ENCODE measurements around the gene PNKP.

PNKP gene

DNA sequence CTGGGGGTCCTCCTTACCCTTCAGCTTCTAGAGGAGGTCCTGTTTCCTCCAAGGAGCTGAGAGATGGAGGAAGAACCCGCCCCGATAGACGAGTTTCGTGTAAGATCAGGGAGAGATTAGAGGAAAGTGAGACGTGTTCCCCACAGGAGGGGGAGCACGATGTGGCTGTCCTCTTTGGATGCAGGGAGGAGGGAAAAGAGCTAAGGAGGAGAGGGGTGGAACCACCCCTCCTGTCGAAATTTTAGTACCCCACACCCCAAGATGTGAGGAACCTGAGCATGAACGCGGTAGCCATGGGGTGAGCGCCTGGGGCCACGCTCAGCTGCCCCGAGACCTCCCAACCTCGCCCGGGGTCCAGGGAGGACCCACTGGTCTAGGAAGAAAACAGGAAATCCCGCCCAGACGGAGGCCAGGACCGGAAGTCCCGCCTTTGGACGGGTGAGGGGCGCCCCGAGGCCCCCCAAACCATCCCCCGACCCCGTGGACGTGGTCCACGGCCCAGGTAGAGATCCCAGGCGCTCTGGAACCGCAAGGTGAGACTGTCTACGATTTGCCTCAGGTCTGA lies 8.6 kb upstream of the PNKP start (continued):
- no peak for TF ChIP-seq BCL11B (tag by site-specific recombination; IDR thresholded peaks at IDR 0.05; ENCODE audit: low read depth)
- no peak for TF ChIP-seq ZSCAN16 (tag by site-specific recombination; IDR thresholded peaks at IDR 0.05)
- TF ChIP-seq ZNF157 (tag by site-specific recombination; IDR thresholded peaks at IDR 0.05) = no peak
- no peak for TF ChIP-seq ZNF473 (tag by site-specific recombination; IDR thresholded peaks at IDR 0.05)

DNA sequence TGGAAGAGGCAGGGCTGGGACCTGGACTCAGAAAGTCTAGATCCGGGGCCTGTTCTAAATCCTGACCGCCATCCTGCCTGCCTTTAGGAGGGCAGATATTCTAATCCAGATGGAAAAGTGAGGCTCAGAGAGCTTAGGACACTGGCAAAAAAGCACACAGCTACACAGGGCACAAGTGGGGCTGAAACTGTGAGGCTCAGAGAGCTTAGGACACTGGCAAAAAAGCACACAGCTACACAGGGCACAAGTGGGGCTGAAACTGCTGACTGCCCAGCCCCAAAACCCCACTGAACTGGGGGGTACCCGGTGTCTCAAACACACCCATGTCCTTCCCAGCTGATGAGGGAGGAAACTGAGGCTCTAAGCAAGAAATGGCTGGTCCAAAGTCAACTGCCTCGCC lies 7.8 kb upstream of the PNKP start:
- ChIA-PET POLR2A (interaction anchor here (1.2 to 4.8 kb wide), 5 partner anchors 10 to 54 kb away, joined by 3 to 41 read pairs (median 10); partner anchors contain the start of genes ATF5, NUP62 and PTOV1), CTCF (interaction anchor here (0.6 kb wide), 1 partner anchor 60 kb away, joined by 3 read pairs; no protein-coding TSS in a partner anchor)
- peaks cover 12% of the 10 kb centered on the region for H3K4me1 ChIP-seq (ENCODE audit: control insufficient read depth, insufficient read depth, low read length)
- H3K36me3 ChIP-seq (ENCODE audit: control insufficient read depth in 2 of 2, insufficient read depth in 1 of 2, low read length in 2 of 2) = peaks cover 3 to 38% of the 10 kb centered on the region in 2 experiments; a peak in 2 of 3 replicates
- no peaks in the 10 kb centered on the region for H3K9me3 ChIP-seq (ENCODE audit: control insufficient read depth, insufficient read depth, low read depth, low read length)
- peak overlapping the region; percentile 94 for H3K27ac ChIP-seq (ENCODE audit: extremely low read depth, low read depth, low read length)
- H3K4me3 ChIP-seq (ENCODE audit: low read depth, low read length) = peak overlapping the region; percentile 79; the same call in 1 of the 2 replicates
- TF ChIP-seq ZNF585B (tag by site-specific recombination; IDR thresholded peaks at IDR 0.05) = no peak
- peak; percentile 75; the same call in 1 of the 2 replicates for TF ChIP-seq ZNF768 (tag by site-specific recombination; IDR thresholded peaks at IDR 0.05)
- TF ChIP-seq, protein P1, sequence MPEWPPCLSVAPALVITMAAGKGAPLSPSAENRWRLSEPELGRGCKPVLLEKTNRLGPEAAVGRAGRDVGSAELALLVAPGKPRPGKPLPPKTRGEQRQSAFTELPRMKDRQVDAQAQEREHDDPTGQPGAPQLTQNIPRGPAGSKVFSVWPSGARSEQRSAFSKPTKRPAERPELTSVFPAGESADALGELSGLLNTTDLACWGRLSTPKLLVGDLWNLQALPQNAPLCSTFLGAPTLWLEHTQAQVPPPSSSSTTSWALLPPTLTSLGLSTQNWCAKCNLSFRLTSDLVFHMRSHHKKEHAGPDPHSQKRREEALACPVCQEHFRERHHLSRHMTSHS (tag by site-specific recombination; IDR thresholded peaks at IDR 0.05) = no peak

DNA sequence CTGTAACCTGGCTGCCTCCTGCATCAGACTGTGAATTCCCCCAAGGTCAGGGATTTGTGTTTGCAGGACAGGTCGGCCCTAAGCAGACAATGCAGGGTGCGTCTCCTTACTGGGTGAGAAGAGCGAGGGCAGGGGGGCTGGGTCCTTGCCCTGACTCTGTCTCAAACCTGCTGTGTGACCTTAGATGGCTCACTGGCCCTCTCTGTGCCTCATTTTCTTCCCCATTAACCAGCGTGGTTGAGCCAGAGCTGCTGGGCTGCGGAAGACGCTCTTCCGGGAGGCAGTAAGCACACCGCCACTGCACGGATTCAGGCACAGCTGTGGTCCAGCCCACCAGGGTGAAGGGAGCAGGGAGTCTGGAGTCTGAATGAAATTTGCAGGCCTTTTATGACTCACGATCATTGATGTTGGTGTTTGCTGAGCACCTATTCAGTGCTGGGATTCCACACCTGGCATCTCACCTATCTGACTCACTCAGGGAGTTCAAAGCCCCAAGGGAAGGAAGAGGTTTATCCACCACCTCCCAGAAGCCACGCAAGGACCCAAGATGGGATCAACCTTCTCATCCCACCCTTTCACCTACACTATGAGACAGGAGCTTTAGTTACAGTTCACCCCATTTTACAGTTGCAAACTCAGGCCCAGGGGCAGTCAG lies 7.3 kb upstream of the PNKP start:
- ChIA-PET CTCF (no interaction called here), POLR2A (interaction anchor here (1.2 to 4.8 kb wide), 4 partner anchors 9 to 55 kb away, joined by 3 to 41 read pairs (median 14); partner anchors contain the start of genes ATF5, NUP62 and PTOV1)
- H3K36me3 ChIP-seq (ENCODE audit: control insufficient read depth in 2 of 2, insufficient read depth in 1 of 2, low read length in 2 of 2) = peaks cover 0 to 36% of the 10 kb centered on the region in 2 experiments; a peak in 2 of 3 replicates
- H3K27ac ChIP-seq (ENCODE audit: extremely low read depth, low read depth, low read length) = peak overlapping the region; percentile 94; the same call in 1 of the 2 replicates
- TF ChIP-seq ZNF335 (tag by site-specific recombination; conservative IDR thresholded peaks at IDR 0.05) (no peak), ZSCAN16 (tag by site-specific recombination; IDR thresholded peaks at IDR 0.05) (peak; percentile 59; the same call in 1 of the 2 replicates), ZNF768 (tag by site-specific recombination; IDR thresholded peaks at IDR 0.05) (peak; percentile 89; the same call in 1 of the 2 replicates), ZNF664 (tag by site-specific recombination; IDR thresholded peaks at IDR 0.05) (peak; percentile 86)
- peaks cover 13% of the 10 kb centered on the region for H3K4me1 ChIP-seq (ENCODE audit: control insufficient read depth, insufficient read depth, low read length)
- no peak overlapping the region for H3K4me3 ChIP-seq (ENCODE audit: low read depth, low read length)
- H3K9me3 ChIP-seq (ENCODE audit: control insufficient read depth, insufficient read depth, low read depth, low read length) = no peaks in the 10 kb centered on the region

DNA sequence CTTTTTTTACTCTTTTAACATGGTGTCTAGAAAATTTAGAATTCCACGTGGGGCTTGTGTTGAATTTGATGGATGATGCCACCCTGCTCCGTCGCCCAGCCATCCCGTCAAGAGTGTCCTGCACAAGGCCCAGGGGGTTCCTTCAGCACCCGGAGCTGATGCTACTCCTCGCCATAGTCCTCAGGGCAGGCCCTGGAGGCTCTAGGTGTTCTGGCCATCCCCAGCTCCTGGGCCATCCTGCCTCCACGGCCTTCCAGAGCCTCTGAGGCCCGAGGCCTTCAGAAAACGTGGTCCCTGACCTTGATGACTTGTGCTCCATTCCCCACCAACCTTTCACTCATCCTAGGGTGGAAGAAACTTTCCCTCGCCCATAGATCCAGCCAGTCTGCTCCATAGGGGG lies 6.5 kb upstream of the PNKP start:
- H3K27ac ChIP-seq (ENCODE audit: extremely low read depth, low read depth, low read length) = peak overlapping the region; percentile 20; the same call in 1 of the 2 replicates
- POLR2A ChIA-PET = interaction anchor here (0.5 to 4.8 kb wide), 2 partner anchors 9 to 55 kb away, joined by 4 to 41 read pairs; partner anchors contain the start of genes ATF5 and NUP62

More for the DNA sequence above, 6.5 kb upstream of the PNKP start:
- CTCF ChIA-PET = no interaction called here
- Histone ChIP-seq H3K4me3 (ENCODE audit: low read depth, low read length) (no peak overlapping the region), H3K4me1 (ENCODE audit: control insufficient read depth, insufficient read depth, low read length) (peaks cover 15% of the 10 kb centered on the region), H3K9me3 (ENCODE audit: control insufficient read depth, insufficient read depth, low read depth, low read length) (no peaks in the 10 kb centered on the region), H3K36me3 (ENCODE audit: control insufficient read depth in 2 of 2, insufficient read depth in 1 of 2, low read length in 2 of 2) (peaks cover 0 to 28% of the 10 kb centered on the region in 2 experiments; a peak in 1 of 3 replicates)
- TF ChIP-seq, protein P1 (tag by site-specific recombination; IDR thresholded peaks at IDR 0.05) = no peak
- TF ChIP-seq, protein P2, sequence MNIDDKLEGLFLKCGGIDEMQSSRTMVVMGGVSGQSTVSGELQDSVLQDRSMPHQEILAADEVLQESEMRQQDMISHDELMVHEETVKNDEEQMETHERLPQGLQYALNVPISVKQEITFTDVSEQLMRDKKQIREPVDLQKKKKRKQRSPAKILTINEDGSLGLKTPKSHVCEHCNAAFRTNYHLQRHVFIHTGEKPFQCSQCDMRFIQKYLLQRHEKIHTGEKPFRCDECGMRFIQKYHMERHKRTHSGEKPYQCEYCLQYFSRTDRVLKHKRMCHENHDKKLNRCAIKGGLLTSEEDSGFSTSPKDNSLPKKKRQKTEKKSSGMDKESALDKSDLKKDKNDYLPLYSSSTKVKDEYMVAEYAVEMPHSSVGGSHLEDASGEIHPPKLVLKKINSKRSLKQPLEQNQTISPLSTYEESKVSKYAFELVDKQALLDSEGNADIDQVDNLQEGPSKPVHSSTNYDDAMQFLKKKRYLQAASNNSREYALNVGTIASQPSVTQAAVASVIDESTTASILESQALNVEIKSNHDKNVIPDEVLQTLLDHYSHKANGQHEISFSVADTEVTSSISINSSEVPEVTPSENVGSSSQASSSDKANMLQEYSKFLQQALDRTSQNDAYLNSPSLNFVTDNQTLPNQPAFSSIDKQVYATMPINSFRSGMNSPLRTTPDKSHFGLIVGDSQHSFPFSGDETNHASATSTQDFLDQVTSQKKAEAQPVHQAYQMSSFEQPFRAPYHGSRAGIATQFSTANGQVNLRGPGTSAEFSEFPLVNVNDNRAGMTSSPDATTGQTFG (tag by site-specific recombination; IDR thresholded peaks at IDR 0.05; ENCODE audit: borderline replicate concordance) = no peak
- TF ChIP-seq, protein P3, sequence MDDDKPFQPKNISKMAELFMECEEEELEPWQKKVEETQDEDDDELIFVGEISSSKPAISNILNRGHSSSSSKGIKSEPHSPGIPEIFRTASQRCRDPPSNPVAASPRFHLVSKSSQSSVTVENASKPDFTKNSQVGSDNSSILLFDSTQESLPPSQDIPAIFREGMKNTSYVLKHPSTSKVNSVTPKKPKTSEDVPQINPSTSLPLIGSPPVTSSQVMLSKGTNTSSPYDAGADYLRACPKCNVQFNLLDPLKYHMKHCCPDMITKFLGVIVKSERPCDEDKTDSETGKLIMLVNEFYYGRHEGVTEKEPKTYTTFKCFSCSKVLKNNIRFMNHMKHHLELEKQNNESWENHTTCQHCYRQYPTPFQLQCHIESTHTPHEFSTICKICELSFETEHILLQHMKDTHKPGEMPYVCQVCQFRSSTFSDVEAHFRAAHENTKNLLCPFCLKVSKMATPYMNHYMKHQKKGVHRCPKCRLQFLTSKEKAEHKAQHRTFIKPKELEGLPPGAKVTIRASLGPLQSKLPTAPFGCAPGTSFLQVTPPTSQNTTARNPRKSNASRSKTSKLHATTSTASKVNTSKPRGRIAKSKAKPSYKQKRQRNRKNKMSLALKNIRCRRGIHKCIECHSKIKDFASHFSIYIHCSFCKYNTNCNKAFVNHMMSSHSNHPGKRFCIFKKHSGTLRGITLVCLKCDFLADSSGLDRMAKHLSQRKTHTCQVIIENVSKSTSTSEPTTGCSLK (tag by site-specific recombination; IDR thresholded peaks at IDR 0.05) = no peak
- TF ChIP-seq ZNF157 (tag by site-specific recombination; IDR thresholded peaks at IDR 0.05) = no peak
- no peak for TF ChIP-seq TRIM28 (IDR thresholded peaks at IDR 0.05; ENCODE audit: borderline replicate concordance, low read length)
- TF ChIP-seq, protein P4, sequence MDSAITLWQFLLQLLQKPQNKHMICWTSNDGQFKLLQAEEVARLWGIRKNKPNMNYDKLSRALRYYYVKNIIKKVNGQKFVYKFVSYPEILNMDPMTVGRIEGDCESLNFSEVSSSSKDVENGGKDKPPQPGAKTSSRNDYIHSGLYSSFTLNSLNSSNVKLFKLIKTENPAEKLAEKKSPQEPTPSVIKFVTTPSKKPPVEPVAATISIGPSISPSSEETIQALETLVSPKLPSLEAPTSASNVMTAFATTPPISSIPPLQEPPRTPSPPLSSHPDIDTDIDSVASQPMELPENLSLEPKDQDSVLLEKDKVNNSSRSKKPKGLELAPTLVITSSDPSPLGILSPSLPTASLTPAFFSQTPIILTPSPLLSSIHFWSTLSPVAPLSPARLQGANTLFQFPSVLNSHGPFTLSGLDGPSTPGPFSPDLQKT (IDR thresholded peaks at IDR 0.05; ENCODE audit: borderline replicate concordance, low read depth, low read length) = no peak
- TF ChIP-seq ZNF530 (tag by site-specific recombination; IDR thresholded peaks at IDR 0.05; ENCODE audit: low read depth) = no peak
- no peak for TF ChIP-seq ZNF654 (tag by site-specific recombination; IDR thresholded peaks at IDR 0.05; ENCODE audit: low read depth)
- no peak for TF ChIP-seq ZNF521 (tag by site-specific recombination; IDR thresholded peaks at IDR 0.05)

Data from HEK293 (cell line).